Stimulated activated CD4-positive, alpha-beta T cell treated with anti-CD3 and anti-CD28 coated beads, TNF-alpha, amount 100 ng/mL, for 48 hours (primary cell): ENCODE measurements around the gene ITGA8.
"Not testable (repeated sequence)": the region's sequence is repeated elsewhere in the genome, so short reads cannot be mapped to it uniquely, and the experiment has no call there.

Source experiments
- DNase-seq, 3 donors: peaks; one replicate each; pipeline ENCODE4 v3.0.0-alpha.2; 2020; ENCODE audit warnings: low read depth in 3 of 3

The ITGA8 gene

DNA sequence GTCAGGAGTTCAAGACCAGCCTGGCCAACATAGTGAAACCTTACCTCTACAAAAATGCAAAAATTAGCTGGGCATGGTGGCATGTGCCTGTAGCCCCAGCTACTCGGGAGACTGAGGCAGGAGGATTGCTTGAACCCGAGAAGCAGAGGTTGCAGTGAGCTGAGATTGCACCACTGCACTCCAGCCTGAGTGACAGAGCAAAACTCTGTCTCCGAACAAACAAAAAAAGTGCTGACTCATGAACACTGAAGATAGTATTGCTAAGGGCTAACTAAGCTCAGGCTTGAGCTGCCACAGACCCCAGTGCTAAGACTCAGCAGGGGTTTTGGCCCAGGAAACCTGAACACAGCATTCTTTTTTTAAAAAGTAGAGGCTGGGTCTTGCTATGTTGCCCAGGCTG, 162.6 kb downstream of the ITGA8 start:
- DNase-seq: not testable (repeated sequence)

- no peak for DNase-seq
These were observed 168.8 kb downstream of the ITGA8 start for GRCh38 chr10:15550950-15551349.

DNA sequence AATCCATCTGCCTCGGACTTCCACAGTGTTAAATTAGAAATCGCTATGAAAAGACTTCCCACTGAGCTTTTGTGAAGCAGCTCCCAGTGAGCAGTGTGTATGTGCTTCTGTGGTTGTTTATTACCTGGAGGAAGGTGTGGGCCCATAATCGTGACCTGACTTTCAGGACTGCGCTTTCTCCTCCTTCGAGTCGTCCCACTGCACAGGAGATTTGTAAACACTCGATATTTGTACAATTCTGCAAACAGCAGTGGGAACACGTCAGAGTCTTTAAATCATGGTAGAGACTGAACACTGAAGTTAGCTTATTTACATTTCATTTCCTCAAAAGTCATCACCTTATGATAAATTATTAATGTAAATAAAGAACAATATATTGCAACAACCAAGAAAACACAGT, 171.4 kb downstream of the ITGA8 start:
- no peak for DNase-seq

DNA sequence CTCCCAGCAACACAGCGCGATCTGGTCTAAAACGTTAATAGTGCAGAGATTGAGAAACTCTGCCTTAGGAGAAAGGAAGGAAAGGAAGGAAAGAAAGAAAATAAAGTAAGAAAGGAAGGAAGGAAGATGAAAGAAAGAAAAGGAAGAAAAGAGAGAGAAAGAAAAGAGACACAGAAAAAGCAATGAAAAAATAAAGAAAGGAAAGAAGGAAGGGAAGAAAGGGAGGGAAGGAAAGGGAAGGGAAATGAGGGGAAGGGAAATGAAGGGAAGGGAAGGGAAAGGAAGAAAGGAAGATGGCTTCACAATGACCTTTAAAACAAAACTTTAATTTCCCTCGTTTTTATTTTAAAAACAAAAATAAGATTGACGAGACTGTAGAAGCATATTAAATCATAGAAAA, 173.1 kb downstream of the ITGA8 start:
- DNase-seq: no peak

- DNase-seq: no peak
These were observed 173.8 kb downstream of the ITGA8 start for GRCh38 chr10:15545884-15546283.

DNA sequence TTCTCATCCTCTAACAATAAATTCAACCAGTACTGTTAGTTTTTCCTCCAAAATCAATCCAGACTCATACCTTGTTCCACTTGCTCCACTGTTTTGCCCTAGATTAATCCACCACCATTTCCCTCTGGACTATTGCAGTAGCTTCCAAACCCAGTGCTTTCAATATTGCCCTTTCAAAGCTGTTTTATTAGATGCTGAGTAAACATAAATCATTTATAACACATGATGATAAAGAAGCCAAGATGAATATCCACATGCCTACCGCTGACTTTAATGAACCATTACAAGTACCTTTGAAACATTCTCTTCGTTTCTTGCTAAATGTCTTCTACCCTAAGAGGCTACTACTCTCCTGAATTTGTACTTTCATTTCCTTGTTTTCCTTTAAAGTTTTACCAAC, 174.5 kb downstream of the ITGA8 start:
- no peak for DNase-seq

GRCh38 chr10:15543994-15544393, 175.7 kb downstream of the ITGA8 start:
- no peak for DNase-seq

- DNase-seq: no peak
These were observed 176.9 kb downstream of the ITGA8 start for GRCh38 chr10:15542817-15543216.

GRCh38 chr10:15541376-15541775, 178.3 kb downstream of the ITGA8 start:
- DNase-seq: no peak

DNA sequence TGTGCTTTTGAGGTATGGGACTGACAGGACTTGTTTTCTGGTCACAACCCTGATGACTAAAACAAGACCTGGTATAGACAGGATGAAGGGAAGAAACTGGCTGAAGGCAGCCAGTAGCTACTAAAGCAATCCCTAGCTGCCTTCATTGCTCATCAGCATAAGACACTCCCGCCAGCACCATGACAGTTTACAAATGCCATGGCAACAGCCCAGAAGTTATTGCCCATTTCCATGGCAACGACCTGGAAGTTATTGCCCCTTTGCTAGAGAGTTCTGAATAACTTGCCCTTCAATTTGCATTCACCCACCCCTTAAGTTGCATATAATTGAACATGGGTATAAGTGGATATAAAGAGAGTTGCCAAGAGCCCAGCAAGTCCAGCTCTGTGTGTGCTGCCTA, 179.0 kb downstream of the ITGA8 start:
- DNase-seq: no peak

GRCh38 chr10:15539262-15539661, 180.5 kb downstream of the ITGA8 start:
- no peak for DNase-seq

GRCh38 chr10:15534928-15535538, 184.7 kb downstream of the ITGA8 start:
- DNase-seq: not testable (repeated sequence)

- DNase-seq: no peak
These were observed 187.6 kb downstream of the ITGA8 start for GRCh38 chr10:15531927-15532722.

DNA sequence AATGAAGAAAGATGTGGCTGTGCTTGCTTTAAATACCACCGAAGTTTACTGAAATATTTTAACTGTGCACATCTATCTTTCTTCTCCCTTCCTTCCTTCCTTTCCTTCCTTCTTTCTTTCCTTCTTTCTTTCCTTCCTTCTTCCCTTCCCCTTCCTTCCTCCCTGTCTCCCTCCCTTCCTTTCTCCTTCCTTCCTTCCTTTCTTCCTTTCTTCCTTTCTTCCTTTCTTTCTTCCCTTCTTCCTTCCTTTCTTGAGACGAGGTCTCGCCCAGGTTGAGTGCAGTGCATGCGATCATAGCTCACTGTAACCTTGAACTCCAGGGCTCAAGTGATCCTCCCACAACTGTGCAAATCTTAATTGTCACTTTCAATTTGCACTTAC, 190.9 kb downstream of the ITGA8 start:
- DNase-seq: no peak

- DNase-seq: no peak
These were observed 193.0 kb downstream of the ITGA8 start for GRCh38 chr10:15526754-15527153.

DNA sequence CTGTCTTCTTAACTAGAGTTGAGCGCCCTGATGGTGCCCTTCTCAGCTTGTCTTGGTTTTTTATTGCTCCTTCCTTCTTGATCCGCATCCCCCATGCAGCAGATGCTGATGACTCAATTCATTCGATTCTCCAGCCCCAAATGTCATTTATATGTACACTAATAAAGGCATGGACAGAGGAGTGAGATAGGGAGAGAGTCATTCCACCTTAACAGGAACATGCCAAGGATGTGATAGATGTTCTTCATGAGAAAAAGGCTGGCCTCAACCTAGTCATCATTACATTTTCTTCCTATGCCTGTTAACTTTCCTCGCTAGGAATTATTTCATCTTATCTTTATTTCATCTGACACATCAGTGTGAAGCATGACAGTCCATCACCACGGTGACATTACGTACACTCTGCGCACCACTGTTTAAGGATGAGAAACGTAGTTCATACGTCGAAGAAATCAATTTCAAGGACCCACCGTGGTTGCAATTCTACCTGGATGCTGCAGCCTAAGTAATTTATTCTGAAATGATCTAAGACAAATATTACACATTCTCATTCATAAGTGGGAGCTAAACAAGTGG, 198.3 kb downstream of the ITGA8 start:
- no peak for DNase-seq

DNA sequence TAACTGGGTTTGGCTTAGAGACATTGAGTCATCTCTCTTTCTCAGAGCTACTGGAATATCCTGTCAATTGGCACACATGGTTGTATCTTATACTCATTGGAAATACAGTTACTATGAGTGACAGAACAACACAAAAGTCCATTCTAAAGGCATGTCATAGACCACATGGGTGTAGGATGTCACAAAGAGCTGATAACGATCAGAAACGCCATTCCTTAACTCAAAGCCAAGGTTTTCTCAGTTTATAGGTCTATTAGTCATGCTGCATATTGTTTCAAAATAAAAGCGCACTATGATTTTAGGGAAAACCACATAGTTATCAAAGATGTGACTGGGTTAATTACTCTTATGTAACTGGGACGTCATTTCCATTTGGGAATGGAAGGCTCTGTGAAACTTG, 201.5 kb downstream of the ITGA8 start:
- no peak for DNase-seq

GRCh38 chr10:15516256-15517085, 203.3 kb downstream of the ITGA8 start:
- DNase-seq: no peak

DNA sequence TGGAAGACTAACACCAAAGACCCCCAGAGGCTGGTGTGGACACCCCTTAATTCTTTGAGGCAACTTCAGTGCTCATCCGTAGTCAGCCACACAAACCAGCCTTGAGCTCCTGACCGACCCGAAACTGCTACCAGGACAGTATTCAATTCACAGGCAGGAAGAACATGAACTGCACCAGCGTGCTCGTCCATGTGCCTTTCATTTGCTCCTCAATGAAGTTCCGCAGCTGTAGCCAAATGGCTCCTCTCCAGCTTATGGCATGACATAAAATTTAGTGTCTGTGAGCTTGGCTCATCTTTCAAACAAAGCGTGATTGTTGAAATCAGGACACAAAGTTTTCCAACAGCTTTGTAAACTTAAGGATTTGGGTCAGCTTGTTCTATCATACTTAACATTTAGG, 204.5 kb downstream of the ITGA8 start:
- DNase-seq: no peak

- DNase-seq: no peak
These were observed 208.8 kb downstream of the ITGA8 start for GRCh38 chr10:15510963-15511362.

GRCh38 chr10:15505329-15505728, 214.4 kb downstream of the ITGA8 start:
- no peak for DNase-seq

DNA sequence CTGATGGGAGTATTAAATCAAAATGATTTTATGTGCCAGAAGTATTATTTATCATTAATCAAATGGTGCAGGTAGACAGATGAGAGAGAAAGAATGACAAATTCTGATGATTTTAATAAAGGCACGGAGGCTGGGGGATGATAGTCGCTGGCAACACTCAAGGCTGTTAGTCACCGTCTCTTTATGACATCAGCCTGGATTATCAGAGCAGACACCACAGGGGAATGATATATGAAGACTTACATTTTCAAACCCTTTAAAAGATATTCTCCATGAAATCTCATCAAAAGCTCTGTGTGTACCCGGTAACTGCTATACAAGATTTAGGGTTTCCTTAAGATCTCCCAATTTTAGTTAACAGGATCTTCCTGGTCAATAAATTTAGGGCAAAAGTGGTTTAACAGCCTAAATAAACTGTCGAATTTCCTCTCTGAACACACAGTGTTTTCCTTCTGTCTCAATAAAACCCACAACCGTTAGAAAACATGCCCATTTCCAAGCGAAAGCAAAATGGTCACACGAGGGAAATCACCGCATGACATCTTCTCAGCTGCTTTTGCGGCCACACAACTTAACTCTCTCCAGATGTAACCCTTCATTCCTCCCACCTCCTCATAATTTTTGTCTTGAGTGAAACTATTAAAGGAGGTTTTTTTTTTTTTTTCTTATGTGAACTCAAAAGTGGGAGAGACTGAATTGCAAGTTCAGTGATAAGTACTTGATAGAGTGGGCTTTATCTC, 215.5 kb downstream of the ITGA8 start:
- DNase-seq: no peak
